ENCODE measurements around the gene UMODL1.
"Not testable (repeated sequence)": the region's sequence is repeated elsewhere in the genome, so short reads cannot be mapped to it uniquely, and the experiment has no call there.

The UMODL1 gene

DNA sequence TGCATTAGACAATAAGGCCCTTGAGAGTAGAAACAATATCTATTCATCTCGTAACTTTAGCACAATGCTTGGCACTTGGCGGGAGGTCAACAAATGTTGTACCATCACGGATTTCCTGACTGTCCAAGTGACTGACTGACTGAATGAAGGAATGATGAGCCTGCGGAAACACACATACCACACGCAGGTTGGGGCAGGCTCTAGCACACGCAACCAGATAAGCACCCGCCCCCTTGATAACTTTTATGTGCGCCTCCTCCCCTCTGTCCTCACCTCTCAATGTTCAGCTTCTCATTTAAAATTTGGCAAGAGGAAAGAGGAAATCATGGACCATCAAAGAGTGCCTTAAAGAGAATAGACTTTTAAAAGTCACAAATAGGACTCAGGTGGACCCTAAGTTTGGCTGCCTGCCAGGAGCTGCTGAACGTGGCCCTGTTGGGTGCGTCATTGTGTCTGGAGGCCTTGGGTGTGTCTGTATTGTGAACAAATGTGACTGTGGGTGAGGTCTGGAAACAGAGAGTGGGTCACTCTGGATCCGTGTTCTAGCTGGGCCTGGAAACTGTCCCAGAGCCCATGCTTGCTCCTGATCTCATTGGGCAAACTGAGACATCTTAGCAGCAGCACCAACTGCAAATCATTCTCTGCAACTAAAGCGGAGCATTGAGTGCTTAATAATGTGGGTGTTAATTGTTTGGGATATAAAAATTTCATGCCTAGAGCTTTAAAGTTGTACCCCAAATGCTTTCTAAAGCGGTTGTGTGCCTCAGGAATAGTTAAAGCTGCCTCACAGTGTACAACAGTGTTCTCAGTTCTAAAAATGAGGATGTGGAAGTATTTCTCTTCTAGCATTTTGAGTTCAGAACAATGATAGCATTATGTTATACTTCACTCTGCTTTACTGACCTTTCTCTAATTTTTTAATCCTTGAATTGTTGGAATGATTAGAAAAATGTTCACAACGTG is 100.3 kb downstream of the UMODL1 start:
- DNase-seq (ENCODE audit: low read depth): no peak

GRCh38 chr21:42172596-42173483 is 101.7 kb downstream of the UMODL1 start:
- DNase-seq (ENCODE audit: low read depth): no peak

GRCh38 chr21:42174173-42174572 is 103.1 kb downstream of the UMODL1 start:
- DNase-seq (ENCODE audit: low read depth): no peak

DNA sequence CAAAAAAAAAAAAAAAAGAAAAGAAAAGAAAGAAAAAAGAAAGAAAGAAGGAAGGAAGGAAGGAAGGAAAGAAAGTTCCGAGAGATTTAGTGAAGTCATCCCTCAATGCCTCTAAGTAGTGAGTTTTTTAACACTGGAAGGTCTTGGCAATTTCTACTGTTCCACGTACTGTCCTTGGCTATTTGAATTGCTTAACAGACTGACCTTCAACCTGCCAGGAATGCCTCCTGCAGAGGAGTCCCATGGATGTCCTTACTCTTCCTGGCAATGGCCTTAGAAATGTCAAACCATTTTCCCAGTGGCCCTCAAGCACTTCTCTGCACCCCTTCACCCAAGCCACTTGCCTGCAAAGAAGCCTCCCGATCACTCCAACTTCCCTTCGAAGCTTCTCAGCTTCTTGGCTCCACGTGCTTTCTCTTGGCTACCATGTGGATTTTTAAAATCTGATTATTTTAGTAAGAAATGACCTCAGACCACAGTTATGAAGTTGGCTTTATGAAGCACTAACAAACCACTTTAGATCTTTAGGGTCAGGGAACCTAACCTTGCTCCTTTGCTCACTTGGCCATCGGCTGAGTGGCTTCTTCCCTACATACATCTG is 104.1 kb downstream of the UMODL1 start:
- DNase-seq (ENCODE audit: low read depth): no peak

DNA sequence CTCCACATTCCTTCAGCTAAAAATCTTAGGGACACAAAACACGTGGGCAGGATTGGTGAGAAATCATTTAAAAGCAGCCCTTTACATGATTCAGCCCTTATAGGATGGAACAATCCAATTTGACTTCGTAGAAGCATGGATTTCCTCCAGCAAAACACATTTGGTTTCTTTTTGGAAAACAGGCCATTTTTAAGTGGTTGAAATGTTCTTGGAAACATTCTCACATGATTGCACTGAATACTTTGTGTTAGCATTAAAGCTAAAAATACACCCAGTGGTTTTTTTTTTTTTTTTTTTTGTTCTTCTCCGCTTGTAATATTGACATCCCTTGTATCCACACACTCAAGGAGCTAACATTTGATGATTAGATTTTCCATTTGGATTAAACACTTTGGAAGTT is 105.7 kb downstream of the UMODL1 start:
- DNase-seq (ENCODE audit: low read depth): no peak

GRCh38 chr21:42179316-42179715 is 108.2 kb downstream of the UMODL1 start:
- DNase-seq (ENCODE audit: low read depth): no peak

DNA sequence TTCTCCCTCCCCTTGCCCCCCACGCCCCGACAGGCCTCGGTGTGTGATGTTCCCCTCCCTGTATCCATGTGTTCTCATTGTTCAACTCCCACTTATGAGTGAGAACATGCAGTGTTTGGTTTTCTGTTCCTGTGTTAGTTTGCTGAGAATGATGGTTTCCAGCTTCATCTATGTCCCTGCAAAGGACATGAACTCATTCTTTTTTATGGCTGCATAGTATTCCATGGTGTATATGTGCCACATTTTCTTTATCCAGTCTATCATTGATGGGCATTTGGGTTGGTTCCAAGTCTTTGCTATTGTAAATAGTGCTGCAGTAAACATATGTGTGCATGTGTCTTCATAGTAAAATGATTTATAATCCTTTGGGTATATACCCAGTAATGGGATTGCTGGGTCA is 108.9 kb downstream of the UMODL1 start:
- not testable (repeated sequence) for DNase-seq (ENCODE audit: low read depth)

DNA sequence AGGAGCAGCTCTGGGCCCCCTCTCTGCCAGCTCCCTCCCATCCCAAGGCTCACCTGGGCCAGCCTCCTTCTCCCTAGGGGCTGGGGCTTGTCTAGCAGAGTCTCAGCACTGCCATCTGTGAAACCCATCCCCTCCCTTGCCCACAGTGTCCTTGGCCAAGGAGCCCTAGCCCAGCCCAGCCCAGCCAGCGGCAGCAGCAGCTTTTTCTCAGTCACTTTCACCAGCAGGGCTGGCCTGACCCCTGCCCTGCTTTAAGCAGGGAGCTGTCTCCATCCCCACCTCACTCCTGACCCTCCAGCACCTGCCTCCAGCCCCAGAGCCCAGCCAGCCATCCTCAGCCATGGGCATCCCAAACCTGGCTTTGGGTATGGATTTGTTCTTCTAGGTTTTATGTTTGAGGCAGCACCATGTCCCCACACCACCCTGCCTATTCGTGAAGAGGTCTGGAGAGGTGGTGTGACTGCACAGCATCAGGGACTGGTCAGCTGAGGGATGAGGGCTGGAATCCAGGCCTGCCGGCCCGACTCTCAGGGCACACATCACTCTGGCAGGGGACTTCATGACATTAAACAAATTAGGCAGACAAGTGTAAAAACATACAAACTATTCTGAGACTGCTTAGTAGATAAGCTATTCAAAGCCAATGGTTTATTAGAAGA is 111.7 kb downstream of the UMODL1 start:
- no peak for DNase-seq (ENCODE audit: low read depth)

GRCh38 chr21:42183374-42184266 is 112.5 kb downstream of the UMODL1 start:
- DNase-seq (ENCODE audit: low read depth): no peak

DNA sequence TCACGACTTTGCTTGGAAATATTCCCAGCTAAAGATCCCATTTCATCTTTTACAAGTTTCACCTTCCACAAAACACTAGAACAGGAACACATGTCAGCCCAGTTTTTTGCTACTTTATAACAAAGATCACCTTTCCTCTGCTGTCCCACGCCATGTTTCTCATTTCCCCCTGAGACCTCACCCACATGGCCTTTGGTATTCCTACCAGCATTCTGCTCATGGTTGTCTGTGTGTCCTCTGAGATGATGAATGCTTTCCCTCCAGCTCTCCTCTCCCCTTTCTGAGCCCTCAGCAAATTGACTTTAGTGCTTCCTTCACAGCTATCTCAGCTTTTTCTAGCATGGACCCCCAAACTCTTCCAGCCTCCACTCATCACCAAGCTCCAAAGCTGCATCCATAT is 115.5 kb downstream of the UMODL1 start:
- no peak for DNase-seq (ENCODE audit: low read depth)

DNA sequence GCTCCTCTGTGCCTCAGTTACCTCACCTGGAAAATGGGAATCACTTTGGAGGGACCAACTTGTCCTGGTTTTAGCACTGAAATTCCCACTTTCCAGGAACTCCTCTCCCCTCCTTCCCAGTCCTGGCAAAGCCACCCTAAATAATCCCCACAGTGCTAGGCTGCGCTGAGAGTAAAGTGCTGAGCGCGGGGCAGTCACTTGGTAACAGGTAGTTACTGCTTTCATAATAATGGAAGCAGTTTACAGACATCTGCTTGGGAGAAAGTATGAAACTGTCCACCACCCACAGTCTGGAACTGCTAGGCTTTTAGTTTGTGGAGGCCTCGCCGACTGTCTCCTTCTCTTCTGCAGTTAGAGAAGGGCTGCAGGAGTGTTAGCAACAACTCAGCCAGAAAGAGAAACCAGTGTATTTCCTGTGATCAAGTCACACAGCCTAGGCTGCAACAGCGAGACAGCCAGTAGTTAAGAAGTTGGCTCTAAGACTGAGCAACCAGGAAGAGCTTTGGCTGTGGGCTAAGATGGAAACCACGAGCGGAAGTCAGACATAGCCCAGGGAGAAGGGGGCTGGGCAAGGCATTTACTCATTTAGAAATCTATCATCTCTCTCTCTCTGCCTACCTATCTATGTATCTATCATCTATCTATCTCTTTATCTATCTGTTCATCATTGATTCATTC is 117.0 kb downstream of the UMODL1 start:
- DNase-seq (ENCODE audit: low read depth): peak; percentile 67

DNA sequence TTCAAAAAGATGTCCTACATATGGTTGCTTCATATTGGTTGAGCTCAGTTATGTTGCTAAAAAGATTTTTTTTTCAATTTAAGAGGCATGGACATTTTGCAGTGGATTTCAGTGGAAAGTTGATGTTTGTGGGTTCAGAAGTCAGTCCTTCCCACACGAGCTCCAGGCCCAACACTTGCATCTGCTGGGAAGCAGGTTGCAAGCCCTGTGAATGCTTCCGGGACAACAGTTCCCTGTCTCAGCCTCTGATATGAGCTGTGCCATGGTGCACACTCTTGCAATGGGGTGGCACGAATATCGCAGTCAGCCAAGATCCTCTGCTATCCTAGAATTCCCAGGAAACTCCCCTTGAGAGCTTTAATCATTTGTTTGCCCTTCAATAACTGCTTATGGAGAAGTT is 117.5 kb downstream of the UMODL1 start:
- DNase-seq (ENCODE audit: low read depth): no peak

GRCh38 chr21:42189431-42189830 is 118.3 kb downstream of the UMODL1 start:
- no peak for DNase-seq (ENCODE audit: low read depth)

DNA sequence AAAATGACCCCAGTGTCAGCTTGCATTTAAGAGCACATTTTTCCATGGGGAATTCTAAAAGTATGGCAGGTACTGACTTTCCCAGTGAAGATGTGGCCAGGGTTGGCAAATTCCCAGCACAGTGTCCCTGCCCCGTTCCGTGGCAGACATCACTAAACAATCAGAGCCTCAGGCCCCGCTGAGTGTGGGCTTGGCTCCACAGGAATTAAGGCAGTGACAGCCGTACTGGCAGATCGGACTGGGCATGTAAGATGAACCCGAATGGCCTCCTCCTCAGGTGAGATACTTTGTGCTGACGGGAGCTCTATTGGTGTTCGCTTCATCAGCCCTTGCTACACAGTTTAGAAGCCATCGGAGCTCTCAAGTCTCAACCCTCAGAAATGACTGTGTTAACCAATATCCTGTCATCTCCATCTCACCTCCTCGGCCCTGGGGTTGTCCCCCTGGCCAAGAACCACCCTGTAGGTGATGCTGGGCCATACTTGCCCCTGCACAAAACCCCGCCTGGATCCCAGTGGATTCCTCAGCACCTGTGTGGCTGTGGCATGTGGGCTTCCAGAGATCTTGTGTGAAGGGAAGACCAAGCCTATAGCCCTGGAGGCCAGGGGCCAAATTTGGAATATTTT is 118.9 kb downstream of the UMODL1 start:
- DNase-seq (ENCODE audit: low read depth): no peak

DNA sequence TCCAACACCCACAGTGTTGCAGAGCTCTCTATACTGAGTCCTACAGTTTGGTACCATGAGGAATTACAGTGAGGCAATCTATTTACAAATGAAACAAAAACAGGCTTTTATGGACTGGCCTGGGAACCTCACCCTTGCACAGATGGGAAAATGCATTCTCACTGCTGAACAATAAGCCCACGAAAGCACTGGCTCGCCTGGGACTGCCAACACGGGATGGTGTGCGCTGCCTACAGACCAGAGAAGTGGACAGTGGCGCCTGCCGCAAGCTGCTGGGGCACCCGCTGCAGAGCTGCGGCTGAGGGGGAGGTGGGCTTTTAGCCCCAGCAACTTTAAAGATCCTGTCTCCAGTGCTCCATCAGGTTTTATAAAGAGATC is 119.4 kb downstream of the UMODL1 start:
- DNase-seq (ENCODE audit: low read depth): no peak

DNA sequence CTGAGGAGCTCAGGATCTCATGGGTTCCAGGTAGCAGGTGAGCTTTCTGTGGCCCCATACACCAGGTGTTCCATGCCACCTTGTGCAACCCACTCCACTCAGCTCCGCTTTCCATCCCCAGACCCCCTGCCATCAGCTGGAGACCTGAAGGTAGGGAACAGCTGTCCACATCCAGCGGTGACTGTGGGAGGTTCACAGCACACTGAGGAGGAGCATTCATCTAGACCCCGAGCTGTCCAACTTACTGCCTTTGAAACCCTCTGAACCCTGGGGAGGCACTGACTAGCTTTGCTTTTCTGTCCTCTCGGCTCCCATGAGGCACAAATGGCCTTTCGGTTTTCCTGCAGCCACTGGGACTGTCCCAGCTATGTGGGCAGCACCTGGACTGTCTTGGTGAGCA is 119.9 kb downstream of the UMODL1 start:
- no peak for DNase-seq (ENCODE audit: low read depth)

- no peak for DNase-seq (ENCODE audit: low read depth)
These were observed 120.8 kb downstream of the UMODL1 start for GRCh38 chr21:42191696-42192595.

All from stimulated activated CD8-positive, alpha-beta memory T cell treated with anti-CD3 and anti-CD28 coated beads, Interleukin-12 subunit alpha, Interleukin-12 subunit beta, amount 100 ng/mL, for 1 hour (primary cell).